HPDE6-E6E7 (cell line): ENCODE measurements around the gene FAM78A.
"Not testable (repeated sequence)": the region's sequence is repeated elsewhere in the genome, so short reads cannot be mapped to it uniquely, and the experiment has no call there.

Experiments
- DNase-seq: peaks from one replicate; pipeline ENCODE4 v3.0.0; 2011; ENCODE audit warnings: missing footprints; ENCODE audit errors: extremely low spot score

Gene FAM78A

DNA sequence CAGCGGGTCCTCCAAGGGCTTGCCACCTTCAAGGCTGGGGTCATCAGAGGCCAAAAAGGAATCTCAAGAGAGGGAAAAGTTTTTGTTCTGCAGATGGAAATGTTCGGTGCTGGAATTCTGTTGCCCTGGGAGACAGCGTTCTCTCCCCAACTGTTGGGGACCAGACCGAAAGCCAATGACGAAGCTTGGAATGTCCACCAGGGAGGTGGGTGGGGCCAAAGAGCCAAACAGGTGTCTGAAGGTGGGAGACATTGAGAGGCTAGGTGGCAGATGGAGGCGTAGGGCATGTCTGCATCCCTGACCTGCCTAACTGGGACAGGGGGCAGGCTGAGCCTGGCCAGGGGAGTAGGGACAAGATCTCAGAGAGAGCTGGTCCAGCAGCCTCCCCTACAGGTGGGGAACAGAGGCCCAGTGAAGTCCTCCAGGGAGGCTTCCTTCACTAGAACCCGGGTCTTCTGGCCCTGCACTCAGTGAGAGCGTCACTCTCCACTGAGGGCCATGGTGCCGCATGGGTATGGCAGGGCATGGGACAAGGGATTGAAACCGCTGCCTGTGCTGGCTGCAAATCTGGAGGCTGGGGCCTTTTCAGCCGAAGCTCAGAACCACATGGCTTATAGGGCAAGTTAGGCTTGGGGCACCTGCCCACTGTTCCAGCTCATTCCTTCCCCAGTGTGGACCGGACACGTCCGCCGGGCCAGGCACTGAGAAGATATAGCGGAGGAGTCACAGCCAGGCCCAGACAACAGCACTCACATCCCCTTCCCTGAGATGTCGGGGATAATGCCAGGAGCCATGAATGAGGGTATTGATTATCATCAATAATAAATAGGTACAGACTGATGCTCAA, 5.0 kb upstream of the FAM78A start:
- no peak for DNase-seq

GRCh38 chr9:131280660-131281059, 4.3 kb upstream of the FAM78A start:
- no peak for DNase-seq

GRCh38 chr9:131279863-131280570, 3.7 kb upstream of the FAM78A start:
- no peak for DNase-seq

- DNase-seq: no peak
These were observed 3.0 kb upstream of the FAM78A start for GRCh38 chr9:131279196-131279862.

DNA sequence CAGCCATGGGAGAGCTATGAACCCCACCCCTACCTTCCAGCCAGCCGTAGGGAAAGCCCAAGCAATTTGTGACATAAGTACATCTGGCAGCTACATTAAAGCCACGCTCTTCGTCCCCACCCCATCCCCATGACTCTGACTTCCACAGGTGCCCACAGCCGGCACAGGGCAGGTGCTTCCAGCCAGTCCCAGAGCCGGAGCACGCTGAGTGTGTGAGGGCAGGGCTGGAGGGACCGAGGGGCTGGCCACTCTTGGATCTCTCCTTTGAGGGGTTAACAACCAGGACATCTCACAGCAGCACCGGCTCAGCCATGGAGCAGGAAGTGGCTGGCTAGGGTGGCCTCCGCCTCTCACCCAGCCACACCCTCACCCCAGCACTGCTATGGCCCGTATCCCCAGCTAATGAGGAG, 2.4 kb upstream of the FAM78A start:
- DNase-seq: no peak

DNA sequence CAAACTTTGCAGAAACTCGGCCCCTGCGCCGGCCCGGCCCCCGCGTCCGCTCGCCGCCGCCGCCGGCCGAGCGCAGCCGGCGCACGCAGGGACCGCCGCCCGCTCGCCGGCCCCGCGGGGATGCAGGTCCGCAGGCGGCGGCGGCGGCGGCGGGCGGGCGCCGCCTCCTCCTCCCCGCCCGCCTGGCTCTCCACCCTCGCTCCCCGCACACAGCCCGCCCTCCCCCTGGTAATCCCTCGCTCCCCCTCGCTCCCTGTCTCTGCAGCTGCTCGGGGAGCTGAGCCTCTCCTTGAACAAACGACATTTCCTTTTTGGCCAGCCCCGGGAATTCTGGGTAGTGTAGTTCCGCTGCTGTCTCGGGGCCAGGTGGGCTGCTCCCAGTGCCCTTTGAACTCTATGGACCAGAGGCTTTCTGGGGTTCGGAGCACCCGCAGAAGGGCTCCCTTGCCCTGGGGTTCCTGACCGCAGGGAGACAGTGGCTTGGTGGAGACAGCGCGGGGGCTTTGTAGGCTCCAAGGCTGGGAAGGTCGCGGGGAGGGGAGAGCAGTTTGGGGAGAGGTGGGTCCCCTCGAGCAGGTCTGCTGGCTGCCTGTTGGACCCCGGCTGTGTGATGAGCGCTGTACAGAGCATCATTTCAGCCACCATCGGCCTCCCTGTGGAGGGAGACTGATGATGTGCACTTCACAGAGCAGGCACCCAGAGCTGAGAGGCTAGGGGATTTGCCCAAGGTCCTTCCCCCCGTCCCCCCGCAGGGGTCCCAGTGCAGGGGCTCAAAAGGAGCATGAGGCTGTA, 1.8 kb upstream of the FAM78A start:
- DNase-seq: peak; percentile 92

DNA sequence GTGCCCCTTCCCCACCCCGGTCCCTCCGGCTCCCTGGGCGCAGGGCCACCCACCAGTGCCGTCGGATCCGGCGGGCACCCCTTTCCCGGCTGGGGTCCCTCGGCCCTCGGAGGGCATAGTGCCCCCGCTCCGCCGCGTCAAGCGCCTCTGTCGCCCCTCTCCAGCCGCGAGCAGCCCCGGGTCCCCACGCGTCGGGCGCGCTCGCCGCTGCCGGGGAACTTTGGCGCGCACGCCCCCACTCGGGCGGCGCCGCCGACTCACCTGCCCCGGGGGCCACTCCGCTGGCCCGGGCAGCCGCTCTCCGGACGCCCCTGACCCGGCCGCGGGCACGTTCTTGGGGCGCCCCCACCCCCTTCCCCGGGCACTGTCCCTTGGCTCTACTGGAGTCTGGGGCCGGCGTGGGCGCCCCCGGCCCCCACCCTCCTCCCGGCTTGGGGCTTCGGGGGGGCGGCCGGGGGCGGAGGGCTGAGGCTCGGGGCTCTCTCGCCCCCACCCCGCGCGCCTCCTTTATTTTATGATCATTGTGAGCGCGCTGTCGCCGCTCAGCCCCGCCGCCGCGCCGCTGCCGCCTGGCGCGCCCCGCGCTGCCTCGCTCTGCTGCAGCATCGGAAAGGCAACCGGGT, 1.1 kb upstream of the FAM78A start:
- no peak for DNase-seq

DNA sequence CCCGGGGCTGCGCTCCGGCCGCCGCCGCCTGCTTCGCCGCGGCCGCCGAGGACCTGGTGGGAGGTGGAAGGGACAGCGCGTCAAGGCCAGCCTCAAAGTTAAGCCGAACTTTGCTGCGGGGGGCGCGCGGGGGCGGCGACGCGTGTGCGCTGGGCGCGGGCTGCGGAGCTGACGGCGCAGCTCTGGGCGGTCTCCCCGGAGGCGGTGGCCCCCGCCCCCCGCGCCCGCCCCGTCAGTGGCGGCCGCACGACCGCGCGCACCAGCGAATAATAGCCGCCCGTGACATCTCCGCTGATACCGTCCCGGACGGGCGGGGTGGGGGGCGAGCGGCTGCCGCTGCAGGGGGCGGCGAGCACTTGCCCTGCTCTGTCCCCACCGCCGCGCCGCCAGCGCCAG, 579 bp upstream of the FAM78A start:
- DNase-seq: no peak

- no peak for DNase-seq
These were observed 797 bp downstream of the FAM78A start for GRCh38 chr9:131275332-131276093.

DNA sequence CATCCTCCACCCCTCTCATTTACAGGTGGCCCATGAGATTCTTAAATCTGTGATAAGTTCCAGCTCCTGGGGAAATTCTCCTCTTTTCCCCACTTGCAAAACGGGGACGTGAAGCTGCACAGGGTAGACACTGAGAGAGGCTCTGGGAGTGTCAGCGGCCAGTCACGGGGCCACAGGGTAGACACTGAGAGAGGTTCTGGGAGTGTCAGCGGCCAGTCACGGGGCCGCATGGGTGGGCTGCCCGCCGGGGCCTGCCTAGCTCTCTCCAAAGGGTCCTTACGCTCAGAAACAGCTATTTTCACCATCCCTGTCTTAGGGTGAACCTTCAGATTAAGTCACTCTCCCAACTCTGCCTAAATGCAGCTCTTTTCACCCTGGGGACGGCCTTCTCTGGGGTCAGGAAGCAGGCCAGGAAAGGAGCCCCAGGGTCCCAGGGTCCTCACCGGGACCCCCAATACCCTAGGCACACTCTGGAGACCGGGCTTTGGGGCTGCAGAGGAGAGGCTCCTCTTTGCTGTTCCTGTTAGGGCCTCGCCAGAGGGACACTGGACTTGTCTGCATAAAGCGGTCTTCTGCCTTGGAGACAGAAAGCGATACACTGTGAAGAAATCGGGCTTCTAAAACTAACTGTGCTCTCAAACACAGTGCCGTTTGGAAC, 1.5 kb downstream of the FAM78A start:
- no peak for DNase-seq

DNA sequence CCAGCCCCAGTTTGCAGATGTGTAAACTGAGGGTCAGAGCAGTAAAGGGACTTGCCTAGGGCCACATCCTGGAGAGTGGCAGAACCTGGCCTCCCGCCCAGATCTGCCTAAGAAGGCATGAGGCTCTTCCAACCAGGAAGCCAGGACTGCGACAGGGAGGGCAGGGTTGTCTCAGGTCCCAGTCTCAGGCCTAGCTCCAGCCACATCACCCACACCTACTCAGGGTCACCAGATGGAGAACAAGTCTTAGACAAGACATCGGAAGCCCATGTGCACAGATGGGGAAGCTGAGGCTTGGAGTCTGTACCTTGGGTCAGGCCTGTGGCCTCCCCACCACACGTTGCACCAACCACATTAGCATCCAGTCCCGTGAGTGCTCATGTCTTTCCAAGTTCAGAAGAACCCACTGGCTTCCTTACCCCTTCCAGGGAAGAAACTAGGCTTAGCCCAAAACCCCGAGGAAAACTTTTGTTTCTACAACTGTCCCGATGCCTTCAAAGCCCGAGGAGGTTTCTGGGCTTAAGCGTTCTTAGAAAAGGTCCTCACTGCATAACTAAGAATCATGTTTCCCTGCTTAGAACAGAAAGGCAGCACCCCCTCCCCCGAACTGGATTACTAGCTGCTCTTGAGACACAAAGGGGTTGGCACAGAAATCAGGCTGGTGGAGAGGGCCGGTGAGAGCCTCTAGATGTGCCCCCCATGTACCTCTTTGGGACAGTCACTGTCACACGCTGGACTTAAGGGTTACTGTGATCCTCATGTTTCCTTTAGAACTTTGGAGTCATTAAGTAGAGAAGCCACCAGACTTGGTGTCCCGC, 2.2 kb downstream of the FAM78A start:
- DNase-seq: no peak

DNA sequence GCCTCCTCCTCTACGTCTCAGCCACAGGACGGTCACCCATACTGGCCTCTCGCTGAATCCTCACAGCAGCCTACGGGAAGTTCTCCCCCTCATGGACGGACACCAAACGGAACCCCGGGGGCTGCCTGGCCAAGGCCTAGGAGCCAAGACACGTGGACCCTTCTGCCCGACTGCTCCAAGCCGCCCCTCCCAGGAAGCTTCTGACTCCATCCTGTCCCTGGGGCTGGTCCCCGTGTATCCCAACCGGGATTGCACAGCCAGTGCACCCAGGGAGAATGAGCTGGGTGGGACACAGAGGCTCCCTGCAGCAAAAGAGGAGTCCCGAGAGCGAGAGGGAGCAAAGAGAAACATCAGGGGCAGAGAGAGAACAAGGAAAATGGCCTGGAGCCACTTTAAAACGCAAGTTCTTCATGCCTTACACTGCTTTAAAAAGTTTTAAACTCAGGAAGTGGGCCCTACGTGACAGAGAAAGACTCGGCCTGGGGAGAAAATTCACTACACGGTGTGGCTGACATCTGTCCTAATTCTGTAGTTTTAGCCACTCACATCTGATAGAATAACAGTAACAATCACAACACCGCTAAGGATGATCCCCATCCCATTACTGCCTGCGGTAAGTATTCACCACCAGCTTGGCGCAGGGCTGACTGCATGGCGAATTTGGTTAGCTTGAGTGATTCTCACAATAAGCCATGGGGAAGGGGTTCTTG, 3.0 kb downstream of the FAM78A start:
- no peak for DNase-seq

- DNase-seq: no peak
These were observed 4.1 kb downstream of the FAM78A start for GRCh38 chr9:131272212-131272611.

- DNase-seq: no peak
These were observed 4.8 kb downstream of the FAM78A start for GRCh38 chr9:131271506-131271931.

DNA sequence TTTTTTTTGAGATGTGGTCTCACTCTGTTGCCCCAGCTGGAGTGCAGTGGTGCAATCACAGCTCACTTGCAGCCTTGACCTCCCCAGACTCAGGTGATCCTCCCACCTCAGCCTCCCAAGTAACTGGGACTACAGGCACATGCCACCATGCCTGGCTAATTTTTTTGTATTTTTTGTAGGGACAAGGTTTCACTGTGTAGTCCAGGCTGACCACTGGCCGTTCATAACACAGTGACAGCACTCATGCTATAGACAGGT, 5.4 kb downstream of the FAM78A start:
- not testable (repeated sequence) for DNase-seq

DNA sequence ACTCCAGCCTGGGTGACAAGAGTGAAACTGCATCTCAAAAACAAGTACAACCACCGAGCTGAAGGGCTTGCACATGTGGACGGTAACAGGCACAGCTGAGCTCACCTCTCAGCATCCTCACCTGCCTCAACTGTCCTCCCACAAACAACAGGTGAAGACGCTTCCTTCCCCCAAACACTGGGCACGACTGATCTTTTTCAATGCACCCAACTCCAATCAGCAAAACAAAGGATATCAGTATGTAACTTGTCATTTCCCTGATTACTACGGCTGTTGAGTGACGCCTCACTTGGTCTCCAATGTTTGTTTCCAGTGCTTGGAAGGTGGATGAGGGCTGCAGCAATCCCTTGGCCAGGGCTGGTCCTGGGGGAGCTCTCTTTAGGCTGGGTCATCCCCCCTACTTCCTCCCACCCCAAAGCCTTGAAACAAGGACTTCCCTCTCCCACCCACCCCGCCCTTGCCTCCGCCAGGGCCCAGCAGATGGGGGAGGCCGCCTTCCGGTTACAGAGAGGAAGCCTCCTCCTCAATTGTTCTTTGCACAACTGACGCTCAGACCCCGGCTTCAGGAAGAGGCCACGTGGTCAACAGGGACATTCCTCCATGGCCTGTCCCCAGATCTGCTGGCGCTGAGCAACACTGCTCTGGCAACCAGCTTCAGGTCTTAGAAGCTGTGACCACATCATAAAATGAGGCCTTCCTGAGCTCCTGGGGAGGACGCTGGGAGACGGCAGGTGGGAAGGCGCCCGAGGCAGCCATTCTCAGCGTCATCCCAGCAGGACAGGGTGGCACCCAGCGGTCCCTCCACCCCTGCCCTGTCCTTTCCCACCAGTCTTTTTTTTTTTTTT, 5.9 kb downstream of the FAM78A start:
- DNase-seq: no peak

- no peak for DNase-seq
These were observed 9.8 kb downstream of the FAM78A start for GRCh38 chr9:131266266-131267229.
